ENCODE measurements around the gene ATG2A.
"Not testable (repeated sequence)": the region's sequence is repeated elsewhere in the genome, so short reads cannot be mapped to it uniquely, and the experiment has no call there.

The ATG2A gene

DNA sequence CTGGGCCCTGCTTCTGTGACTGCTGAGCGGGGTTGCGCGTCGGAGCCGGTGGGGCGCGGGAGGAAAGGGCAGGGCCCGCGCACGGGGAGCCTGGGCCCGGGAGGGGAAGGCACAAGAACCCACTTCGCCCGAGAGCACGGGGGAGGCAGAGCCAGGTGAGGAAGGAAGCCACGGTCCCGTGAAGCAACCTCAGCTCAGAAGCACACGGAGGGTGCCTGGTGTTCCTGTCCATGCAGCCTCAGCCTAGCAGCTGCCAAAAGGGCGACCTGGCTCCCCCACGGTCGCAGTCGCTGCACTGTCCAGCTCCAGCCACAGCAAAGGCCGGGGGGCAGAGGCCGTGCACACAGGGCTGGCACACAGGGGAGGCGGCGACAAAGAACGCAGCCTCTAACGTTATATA, 63.3 kb downstream of the ATG2A start:
- DNase-seq (ENCODE audit: low spot score), result no peak

DNA sequence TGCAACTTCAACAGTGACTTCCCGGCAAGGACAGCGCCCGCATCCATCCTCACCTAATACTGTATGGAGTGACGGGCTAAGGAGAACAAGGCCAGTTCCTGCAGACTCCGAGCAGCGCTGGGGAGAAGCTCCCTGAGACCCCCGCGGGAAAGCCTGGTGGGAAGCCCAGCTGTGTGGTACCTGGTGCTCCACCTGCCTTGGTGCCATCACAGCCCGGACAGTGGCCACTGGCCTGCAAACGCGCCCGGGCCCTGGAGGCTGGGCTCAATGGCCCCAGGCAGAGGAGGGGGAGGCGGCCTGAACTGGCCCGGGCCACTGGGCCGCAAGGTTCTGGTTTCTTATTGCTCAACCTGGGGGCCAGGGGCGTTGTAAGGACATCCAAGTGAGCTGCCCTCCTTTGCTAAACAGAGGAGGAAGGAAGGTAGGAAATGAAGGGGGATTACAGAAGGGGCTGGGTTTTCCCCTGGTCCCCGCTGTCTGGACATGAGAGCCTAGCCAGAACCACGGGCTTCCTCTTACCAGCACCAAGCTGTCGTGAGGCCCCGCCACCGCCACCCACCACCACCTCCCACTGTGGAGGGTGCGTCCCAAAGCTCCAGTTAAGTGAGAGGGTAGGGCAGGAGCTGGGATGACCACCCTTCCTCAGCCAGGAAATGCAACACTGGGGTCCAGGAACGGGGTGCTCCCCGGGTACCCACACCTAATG, 64.1 kb downstream of the ATG2A start:
- DNase-seq (ENCODE audit: low spot score), result no peak

DNA sequence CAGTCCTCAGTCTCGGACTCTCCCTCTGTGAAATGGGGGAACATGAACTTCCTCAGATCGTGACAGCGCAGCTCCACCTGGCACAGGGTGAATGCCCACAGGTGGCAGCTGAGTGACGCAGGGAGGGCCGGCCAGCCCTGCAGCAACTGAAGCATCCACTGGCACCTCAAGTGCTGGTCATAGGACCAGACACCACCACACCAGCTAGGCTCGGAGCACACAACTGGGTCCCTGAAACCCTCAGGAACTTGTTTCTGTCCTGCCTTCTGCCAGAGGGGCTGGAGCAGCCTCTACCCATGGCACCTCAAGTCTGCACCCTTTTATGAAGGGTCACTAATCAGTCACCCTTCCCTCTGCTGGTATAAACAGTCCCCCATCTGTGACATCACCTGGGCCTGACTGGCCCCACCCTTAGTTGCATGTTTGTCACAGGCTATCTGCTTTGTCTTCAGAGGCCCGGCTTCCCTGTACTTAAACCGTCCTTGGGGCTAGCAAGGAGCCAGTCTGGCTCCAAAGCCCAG, 65.1 kb downstream of the ATG2A start:
- no peak for DNase-seq (ENCODE audit: low spot score)

DNA sequence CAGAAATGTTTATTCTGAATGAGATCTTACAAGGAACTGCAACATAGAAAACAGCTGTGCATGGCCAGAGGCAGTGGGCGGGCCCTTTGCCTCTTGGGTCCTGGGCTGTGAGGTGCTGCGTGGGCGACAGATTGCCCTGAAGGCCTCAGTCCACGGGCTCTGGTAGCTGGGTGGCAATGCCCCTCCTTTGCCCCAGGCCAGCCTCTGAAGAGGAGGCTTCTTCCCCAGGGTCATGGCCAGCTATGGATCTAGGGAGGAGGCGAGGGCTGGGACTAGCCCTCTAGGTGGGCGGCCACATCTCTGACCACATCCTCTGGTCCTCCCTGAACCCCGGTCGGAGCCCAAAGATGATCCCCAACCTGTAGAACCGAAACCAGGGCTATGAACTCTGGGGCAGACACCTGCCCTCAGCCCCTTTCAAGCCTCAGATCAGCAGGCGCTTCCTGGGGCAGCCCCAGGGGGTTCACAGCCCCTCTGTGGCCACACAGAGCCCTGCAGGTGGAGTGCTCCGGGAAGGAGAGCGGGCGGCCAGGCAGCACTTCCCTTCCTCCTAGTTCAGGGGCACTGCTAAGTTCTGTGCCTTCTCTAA, 65.9 kb downstream of the ATG2A start:
- DNase-seq (ENCODE audit: low spot score), result no peak

DNA sequence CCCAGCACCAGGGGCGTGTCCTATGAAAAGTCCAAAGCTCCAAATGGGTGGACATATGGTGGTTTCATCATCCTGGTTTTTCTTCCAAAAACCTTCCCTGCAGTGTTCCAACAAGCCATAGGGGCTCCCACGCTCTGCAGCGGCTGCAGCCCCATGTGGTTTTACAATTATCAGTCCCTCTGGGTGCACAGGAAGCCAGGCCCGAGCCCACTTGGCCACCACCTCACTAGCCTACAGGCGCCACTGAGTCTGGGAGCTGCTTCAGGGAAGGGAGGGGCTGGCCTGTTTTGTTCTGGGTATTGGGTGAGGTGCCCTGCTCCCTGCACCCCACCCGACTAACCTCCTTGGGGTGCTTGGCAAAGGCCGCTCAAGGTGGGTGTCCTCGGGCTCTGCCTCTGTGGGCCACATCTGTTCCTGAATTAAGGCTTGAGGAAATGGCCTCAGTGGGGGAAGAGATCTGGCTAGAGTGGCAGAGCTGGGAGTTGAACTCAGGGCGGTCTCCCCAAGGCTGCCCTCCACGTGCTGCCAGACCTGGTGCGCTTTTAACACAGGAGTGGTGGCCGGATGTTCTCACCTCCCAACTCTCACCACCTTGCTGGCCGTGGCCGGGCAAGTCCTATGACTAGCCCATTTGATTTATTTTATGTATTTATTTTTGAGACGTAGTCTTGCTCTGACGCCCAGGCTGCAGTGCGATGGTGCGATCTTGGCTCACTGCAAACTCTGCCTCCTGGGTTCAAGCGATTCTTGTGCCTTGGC, 67.2 kb downstream of the ATG2A start:
- DNase-seq (ENCODE audit: low spot score), result no peak

DNA sequence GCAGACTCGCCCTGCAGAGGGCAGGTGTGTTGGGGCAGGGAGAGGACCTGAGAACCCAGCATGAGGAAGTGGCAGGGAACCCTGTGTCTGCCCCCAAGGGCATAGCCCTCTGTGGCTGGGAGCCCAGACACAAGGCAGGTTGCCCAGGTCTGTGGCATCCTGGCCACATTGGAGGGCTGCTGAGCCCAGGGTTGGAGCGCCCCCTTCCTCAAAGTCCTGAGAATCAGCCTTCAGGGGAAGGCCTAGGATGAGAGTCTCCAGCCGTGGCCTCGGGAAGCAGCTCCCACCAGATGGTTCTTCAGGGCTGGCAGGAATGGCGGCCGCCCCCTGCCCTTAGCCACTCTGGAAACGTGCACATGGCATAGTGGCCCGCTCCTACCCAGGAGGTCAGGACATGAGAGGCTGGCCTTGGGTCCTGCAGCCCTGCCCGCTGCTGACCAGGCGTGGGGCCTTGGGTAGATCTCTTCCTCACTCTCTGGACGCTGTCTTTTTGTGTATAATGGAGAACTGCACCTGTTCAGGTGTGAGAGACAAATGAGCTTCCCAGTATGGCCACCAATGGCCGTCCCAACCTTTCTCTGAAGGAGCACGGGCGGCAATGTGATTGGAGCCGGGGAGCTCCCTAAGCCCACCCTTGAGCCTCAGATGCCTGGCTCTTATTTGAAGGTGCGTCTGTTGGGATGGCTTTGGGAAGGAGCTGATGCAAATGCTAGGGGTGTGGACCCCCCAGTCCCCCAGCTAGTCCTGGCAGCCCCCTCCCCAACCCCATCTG, 68.0 kb downstream of the ATG2A start:
- DNase-seq (ENCODE audit: low spot score), result no peak

DNA sequence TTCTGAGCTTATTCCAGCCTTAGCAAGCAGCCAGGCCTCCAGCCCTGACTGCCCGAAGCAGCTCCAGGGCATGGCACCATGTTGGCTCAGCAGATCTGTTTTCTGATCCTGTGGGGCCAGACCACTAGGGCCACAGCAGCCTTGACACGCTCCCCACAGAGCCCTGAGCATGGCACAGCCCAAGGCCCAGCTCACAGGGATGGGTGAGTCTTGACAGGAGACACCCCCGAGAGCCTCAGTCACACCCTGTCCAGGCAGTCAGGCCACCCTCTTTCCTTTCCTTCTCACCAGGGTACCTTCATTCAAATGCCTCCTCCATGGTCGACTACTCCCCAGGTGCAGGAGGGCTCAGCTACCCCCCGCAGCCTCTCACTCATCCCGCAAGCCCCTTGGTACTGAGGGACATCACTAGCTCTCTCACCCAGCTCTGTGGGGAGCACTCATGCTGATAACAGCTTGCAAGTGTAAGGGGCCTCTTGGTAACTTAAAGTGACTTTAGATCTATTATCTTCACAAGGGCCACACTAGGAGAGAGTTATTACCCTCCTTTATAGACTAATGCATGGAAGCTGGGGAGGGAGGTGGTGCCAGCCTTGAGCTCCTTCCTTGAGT, 68.7 kb downstream of the ATG2A start:
- no peak for DNase-seq (ENCODE audit: low spot score)

DNA sequence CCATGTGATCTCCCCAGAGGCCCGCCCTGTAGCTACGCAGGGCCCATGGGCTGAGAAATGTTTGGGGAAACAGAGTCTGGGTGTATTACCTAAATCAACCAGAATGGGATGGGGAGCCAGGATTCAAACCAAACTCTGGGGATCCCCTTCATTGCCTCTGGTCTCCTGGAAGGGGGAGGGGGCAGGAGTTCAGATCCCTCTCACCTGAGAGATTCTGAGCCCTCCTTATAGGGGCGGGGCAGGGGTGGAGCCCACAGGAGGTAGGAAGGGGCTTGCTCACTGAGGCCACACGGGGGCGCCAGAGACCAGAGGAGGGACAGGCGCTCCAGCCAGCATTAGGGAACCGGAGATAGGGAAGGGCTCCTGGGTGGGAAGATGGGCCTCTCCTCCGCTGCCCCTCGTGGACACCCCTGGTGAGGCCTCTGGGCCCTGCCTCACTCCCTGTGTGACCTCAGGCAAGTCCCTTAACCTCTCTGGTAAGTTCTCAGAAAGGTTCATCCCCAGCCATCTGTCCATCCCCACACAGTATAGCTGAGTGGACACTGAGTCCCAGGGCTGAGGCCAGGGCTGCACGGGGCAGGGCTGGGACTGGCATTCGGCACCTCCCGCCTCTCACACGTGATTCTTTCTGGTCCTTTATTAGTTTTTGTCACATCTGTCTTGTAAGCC, 69.9 kb downstream of the ATG2A start:
- DNase-seq (ENCODE audit: low spot score), result peak; percentile 92

DNA sequence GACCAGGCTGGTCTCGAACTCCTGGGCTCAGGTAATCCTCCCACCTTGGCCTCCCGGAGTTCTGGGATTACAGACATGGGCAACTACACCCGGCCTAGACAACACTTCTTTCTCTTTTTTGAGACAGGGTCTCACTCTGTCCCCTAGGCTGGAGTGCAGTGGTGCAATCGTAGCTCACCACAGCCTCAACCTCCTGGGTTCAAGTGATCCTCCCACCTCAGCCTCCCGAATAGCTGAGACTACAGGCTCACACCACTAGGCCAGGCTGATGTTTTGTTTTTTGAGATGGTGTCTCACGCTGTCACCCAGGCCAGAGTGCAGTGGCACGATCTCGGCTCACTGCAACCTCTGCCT, 71.3 kb downstream of the ATG2A start:
- DNase-seq (ENCODE audit: low spot score), result not testable (repeated sequence)

DNA sequence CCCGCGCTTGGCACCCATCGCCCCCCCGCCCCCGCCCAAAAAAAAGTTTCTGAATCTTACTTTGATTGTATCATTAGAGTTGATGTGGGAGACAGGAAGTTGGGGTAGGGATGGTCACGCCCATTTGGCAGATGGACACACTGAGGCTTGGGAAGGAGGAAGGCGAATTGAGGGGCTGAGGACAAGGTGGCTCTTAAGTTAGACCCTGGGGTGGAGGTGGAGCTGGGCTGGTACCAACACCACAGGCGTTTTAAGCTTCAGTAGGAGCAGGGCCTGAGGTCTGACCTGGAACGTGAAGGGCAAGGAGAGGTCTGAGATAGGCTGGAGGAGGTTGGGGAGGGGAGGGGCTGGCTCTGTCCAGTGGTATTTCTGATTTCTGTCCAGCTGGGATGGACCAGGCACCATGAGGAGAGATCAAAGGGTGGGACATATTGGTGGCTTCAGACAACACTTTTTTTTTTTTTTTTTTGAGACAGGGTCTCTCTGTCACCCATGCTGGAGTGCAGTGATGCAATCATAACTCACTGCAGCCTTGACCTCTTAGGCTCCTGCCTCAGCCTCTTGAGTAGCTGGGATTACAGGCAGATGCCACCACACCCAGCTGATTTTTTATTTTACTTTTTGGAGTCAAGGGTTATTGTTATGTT, 71.8 kb downstream of the ATG2A start:
- DNase-seq (ENCODE audit: low spot score), result no peak
